ENCODE results near the gene STH. TPM values are rescaled to one million over a fixed set of nuclear protein-coding genes. Genes with fewer than 3 reads are reported as not detected.

STH gene
- total RNA-seq, 1 experiment from 2014 or later = not detected

DNA sequence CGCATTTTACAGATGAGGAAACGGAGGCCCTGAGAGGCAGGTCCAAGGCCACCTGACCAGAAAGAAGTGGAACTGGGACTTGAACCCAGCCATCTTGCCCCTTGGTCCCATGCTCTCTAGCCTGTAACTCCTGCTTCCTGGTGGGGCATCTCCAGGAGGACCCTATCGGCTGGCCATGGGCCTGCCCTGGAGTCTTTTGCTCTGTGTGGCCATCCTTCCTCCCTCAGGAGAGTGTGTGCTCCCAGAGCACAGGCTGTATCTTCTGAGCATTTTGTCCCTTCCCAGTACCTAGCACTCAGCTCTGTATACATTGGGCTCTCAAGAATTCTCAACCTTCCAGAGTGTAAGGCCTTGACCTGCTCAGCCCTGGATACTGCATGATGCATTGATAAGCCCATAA lies 28.4 kb upstream of the STH start:
- ChIA-PET POLR2A (interaction anchor here (0.7 kb wide), 1 partner anchor 279 kb away, joined by 3 read pairs; no protein-coding TSS in a partner anchor), CTCF (no interaction called here)
- BruUV-seq (replicated peaks) = no TSS peak

GRCh38 chr17:45971698-45972141 lies 27.3 kb upstream of the STH start:
- Mint-ChIP-seq H3K27me3 (ENCODE audit: insufficient read depth, unreplicated experiment) (peaks cover 69% of the 10 kb centered on the region), H3K27ac (ENCODE audit: low read depth, unreplicated experiment) (no peak overlapping the region), H3K4me1 (ENCODE audit: insufficient read depth, unreplicated experiment) (no peaks in the 10 kb centered on the region), H3K4me3 (ENCODE audit: unreplicated experiment) (no peak overlapping the region), H3K9me3 (ENCODE audit: unreplicated experiment) (peaks cover 11% of the 10 kb centered on the region), H3K36me3 (ENCODE audit: insufficient read depth, unreplicated experiment) (no peaks in the 10 kb centered on the region)
- TF ChIP-seq CTCF (IDR thresholded peaks at IDR 0.05; ENCODE audit: unreplicated experiment) = no peak
- intact Hi-C loops (cut with micrococcal nuclease) = no loop called here
- DNase-seq (ENCODE audit: unreplicated experiment) = no peak
- ChIA-PET CTCF (no interaction called here), POLR2A (no interaction called here)
- no TSS peak for BruUV-seq (replicated peaks)

More for the DNA sequence above, 28.4 kb upstream of the STH start:
- Mint-ChIP-seq H3K27me3 (ENCODE audit: insufficient read depth, unreplicated experiment) (peaks cover 71% of the 10 kb centered on the region), H3K36me3 (ENCODE audit: insufficient read depth, unreplicated experiment) (no peaks in the 10 kb centered on the region), H3K4me1 (ENCODE audit: insufficient read depth, unreplicated experiment) (no peaks in the 10 kb centered on the region), H3K9me3 (ENCODE audit: unreplicated experiment) (peaks cover 11% of the 10 kb centered on the region), H3K4me3 (ENCODE audit: unreplicated experiment) (no peak overlapping the region), H3K27ac (ENCODE audit: low read depth, unreplicated experiment) (no peak overlapping the region)
- intact Hi-C loops (cut with micrococcal nuclease) = no loop called here
- no peak for DNase-seq (ENCODE audit: unreplicated experiment)
- TF ChIP-seq CTCF (IDR thresholded peaks at IDR 0.05; ENCODE audit: unreplicated experiment) = no peak

DNA sequence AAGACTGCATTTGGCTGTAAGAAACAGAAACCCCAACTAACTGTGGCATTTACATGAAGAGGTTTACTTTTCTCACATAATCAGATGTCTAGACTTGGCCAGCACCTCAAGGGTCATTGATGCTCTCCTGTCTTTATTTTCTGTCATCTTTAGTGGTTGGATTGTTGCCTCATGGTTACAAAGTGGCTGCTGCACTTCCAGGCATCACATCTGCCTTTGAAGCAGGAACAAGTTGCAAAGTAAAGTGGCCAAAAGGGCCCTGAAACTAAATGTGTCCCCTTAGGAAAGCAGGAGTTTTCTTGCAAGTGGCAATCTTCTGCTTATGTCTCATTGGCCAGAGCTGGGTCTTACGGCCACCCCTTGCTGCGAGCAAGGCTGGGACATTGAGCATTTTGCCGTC lies 26.5 kb upstream of the STH start:
- Mint-ChIP-seq H3K27me3 (ENCODE audit: insufficient read depth, unreplicated experiment) (peaks cover 61% of the 10 kb centered on the region), H3K36me3 (ENCODE audit: insufficient read depth, unreplicated experiment) (no peaks in the 10 kb centered on the region), H3K9me3 (ENCODE audit: unreplicated experiment) (peaks cover 11% of the 10 kb centered on the region), H3K4me1 (ENCODE audit: insufficient read depth, unreplicated experiment) (no peaks in the 10 kb centered on the region), H3K27ac (ENCODE audit: low read depth, unreplicated experiment) (no peak overlapping the region), H3K4me3 (ENCODE audit: unreplicated experiment) (no peak overlapping the region)
- ChIA-PET POLR2A (no interaction called here), CTCF (interaction anchor here (0.9 kb wide), 1 partner anchor 23 kb away, joined by 3 read pairs; no protein-coding TSS in a partner anchor)
- no peak for TF ChIP-seq CTCF (IDR thresholded peaks at IDR 0.05; ENCODE audit: unreplicated experiment)
- no peak for DNase-seq (ENCODE audit: unreplicated experiment)
- no TSS peak for BruUV-seq (replicated peaks)
- intact Hi-C loops (cut with micrococcal nuclease) = no loop called here

GRCh38 chr17:45973099-45973780 lies 25.8 kb upstream of the STH start:
- TF ChIP-seq CTCF (IDR thresholded peaks at IDR 0.05; ENCODE audit: unreplicated experiment) = no peak
- Mint-ChIP-seq H3K4me3 (ENCODE audit: unreplicated experiment) (no peak overlapping the region), H3K36me3 (ENCODE audit: insufficient read depth, unreplicated experiment) (no peaks in the 10 kb centered on the region), H3K9me3 (ENCODE audit: unreplicated experiment) (peaks cover 11% of the 10 kb centered on the region), H3K27ac (ENCODE audit: low read depth, unreplicated experiment) (no peak overlapping the region), H3K4me1 (ENCODE audit: insufficient read depth, unreplicated experiment) (no peaks in the 10 kb centered on the region), H3K27me3 (ENCODE audit: insufficient read depth, unreplicated experiment) (peaks cover 54% of the 10 kb centered on the region)
- POLR2A ChIA-PET = no interaction called here
- DNase-seq (ENCODE audit: unreplicated experiment) = no peak
- CTCF ChIA-PET = interaction anchor here (0.9 kb wide), 1 partner anchor 24 kb away, joined by 3 read pairs; no protein-coding TSS in a partner anchor
- no TSS peak for BruUV-seq (replicated peaks)
- intact Hi-C loops (cut with micrococcal nuclease) = no loop called here

Data from MCF 10A (cell line).